Fibroblast of villous mesenchyme (primary cell): ENCODE results near the gene LRRIQ1. TPM values are rescaled to one million over a fixed set of nuclear protein-coding genes. Genes with fewer than 3 reads are reported as not detected.

Experiments used
- DNase-seq: peaks from one replicate; pipeline ENCODE4 v3.0.0-alpha.2; 2010; ENCODE audit warnings: low read depth
- H3K4me3 ChIP-seq: 2 replicates; pipeline ENCODE4 v1.5.1; 2011; ENCODE audit warnings: low read depth, mild to moderate bottlenecking, low read length
- CTCF ChIP-seq: IDR thresholded peaks from 2 replicates; pipeline ENCODE4 v1.5.1; 2012; ENCODE audit warnings: low read depth, mild to moderate bottlenecking, low read length; ENCODE audit not compliant: insufficient read depth
- total RNA-seq: library from RNA; depleted of rRNA; stranded (reverse); fragments of >200 nt; gene quantifications from 2 replicates; pipeline ENCODE4 v1.2.3, GENCODE V29; 2012

Gene LRRIQ1
- total RNA-seq, 1 donor, result under 0.01 TPM

DNA sequence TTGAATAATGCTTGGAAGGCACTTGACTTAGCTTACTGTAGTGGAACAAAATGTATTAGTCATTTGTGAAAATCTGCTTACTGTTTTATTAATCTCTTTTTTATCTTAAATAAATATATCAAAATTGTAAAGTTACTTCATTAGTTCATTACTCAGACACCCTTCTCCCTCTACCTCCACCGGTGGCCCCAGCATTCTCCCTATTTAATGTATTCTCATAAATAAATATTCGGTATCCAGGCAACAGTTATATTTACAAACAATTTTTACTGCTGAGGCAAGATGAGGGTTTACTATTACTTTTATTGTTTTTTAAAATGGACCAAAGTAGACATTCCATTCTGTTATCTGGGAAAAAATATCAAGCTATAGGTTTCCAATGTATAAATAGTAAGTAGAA is 224.3 kb downstream of the LRRIQ1 start:
- no peak overlapping the region for H3K4me3 ChIP-seq
- DNase-seq, result no peak
- no peak for TF ChIP-seq CTCF

GRCh38 chr12:85260896-85261295 is 224.7 kb downstream of the LRRIQ1 start:
- no peak for DNase-seq
- H3K4me3 ChIP-seq, result no peak overlapping the region
- no peak for TF ChIP-seq CTCF

- TF ChIP-seq CTCF, result no peak
- no peak overlapping the region for H3K4me3 ChIP-seq
- DNase-seq, result no peak
These were observed 230.2 kb downstream of the LRRIQ1 start for GRCh38 chr12:85266356-85266755.

DNA sequence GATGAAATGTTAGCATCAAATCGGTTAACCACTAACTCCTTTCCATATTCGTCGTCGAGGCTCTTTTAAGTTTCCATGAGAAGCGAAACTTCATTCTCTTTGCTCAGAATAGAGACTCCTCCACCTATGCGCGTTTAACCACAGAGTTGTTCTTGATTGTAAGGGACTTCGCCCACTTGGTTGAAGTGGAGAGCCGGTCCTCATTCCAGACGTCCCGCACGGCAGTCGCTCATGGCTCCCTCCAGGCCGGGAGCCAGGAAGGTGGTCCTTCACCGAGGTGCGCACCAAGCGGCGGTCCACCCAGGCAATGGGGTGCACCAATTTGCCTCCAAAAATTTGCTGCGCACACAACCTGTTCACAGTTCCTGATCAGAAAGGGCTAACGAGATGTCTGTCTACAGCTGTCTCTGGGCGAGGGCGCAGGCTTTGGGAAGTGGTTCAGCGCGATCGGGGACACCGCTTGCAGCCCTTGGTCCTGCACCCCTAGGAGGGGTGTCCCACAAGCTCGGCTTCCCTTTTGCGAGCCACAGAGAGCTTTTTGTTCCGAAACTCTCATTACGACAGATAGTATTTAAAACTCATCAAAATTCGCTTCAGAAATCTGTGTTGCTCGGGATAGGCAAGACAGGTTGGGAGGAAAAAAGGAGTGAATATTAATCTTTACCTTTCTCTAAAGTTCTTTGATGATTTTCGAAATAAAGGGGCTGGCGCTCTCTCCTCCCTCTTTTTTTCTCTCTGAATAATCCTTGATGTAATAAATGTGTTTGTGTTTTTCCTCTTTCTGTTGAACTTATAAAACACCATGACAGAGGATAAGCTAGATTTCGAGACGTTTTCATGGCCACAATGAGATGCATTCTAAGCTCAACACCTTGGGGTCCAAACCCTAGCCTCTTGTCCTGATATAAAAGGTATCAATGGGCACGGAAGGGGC is 237.5 kb downstream of the LRRIQ1 start:
- no peak for TF ChIP-seq CTCF
- H3K4me3 ChIP-seq, result no peak overlapping the region
- DNase-seq, result no peak

DNA sequence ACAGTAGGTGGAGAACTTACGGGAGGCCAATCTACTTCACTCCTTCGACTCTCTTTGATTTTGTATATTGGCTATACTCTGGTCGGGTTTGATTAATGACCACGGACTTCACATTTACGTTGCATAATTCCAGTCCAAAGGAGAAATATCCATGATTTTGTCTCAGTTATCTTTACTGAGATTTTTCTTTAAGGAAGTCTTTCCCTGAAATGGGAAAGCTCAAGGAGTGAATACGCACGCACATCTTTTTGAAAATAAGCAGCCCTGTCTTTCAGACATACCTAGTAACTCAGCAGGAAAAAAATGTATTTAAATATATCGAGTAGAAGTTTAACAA is 238.1 kb downstream of the LRRIQ1 start:
- H3K4me3 ChIP-seq, result no peak overlapping the region
- DNase-seq, result no peak
- no peak for TF ChIP-seq CTCF

DNA sequence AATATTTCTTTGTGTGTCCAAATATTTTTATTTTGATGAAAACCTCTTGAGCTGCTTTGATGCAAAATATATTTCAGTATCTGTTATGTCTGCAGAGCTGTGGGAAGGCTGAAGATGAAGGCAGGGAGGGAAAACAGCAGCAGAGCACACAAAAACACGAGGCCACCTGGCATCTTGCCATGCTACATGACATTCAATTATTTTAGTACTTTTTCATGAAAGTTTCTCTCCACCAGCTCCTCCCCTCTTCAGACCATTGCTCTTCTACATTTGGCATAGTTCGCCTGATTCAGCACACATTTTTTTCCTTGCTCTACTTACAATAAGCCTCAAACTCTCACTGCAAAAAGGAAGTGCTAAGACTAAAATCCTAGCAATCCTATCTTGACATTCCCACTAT is 239.2 kb downstream of the LRRIQ1 start:
- TF ChIP-seq CTCF, result no peak
- H3K4me3 ChIP-seq, result no peak overlapping the region
- no peak for DNase-seq

DNA sequence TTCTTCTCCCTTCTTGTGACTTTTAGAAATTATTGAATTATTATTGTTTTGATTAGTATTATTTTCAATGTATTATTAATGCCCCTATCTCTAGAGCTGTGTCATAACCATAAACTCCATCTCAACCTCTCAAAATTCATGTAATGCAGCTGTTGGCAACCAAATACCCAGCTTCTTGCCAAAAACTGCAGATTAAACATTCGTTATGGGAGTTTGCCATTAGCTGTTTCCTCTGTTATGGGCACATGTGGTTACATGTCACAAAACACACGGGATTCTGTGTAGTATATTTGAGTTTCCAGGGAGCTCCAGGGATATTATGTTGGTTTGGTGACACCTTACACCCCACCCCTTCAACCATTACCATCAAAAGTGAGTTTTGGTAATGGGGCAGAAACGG is 241.0 kb downstream of the LRRIQ1 start:
- DNase-seq, result no peak
- H3K4me3 ChIP-seq, result no peak overlapping the region
- no peak for TF ChIP-seq CTCF
